ENCODE results near the gene OR6T1. TPM values are rescaled to one million over a fixed set of nuclear protein-coding genes. Genes with fewer than 3 reads are reported as not detected.

The OR6T1 gene
- not detected in 5 replicates for total RNA-seq (2022; extraction: Qiagen RNA extraction; ENCODE audit: low read depth)

GRCh38 chr11:123943738-123944137 lies at the start of gene OR6T1:
OR6T1 (minus strand) TSS chr11:123943838; CDS start chr11:123943838, 0 bp downstream.

DNA sequence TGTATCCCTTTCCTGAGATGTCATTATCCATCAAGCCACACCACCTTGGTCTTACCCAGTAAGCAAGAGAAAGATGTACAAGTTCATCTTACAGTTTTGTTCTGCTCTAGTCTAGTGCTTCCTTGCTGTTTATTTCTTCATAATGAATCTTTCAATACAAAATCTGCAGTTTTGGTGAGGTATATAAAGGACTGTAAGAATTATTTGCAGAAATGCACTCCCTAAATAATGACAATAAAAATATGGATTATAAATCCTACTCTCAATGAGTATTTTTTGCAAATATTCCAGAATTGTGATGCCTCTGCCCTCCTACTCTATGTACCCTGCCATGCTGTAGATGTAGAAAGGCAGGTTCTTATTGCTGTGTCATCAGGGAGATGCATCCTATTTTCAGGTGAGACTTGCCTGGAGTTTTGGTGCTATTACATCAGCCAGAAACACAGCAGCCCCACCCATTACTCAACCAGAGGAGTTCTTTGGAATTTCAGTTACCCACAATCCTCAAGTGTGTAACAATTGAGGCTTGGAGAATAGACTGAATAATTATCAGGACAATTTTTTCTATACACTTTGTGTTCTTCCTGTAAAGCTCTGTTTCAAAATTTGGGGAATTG lies 34.2 kb upstream of the OR6T1 start, which contains the start of gene OR10S1:
Gene OR10S1, minus strand, starts transcription at position 51 of the 617 bp plus-strand sequence. CDS start 117 bp downstream, outside the sequence.

GRCh38 chr11:123939317-123939716 lies 4.3 kb downstream of the OR6T1 start, which contains the start of gene OR4D5:
OR4D5 (plus strand) TSS chr11:123939617; CDS start chr11:123939617, 0 bp downstream.

DNA sequence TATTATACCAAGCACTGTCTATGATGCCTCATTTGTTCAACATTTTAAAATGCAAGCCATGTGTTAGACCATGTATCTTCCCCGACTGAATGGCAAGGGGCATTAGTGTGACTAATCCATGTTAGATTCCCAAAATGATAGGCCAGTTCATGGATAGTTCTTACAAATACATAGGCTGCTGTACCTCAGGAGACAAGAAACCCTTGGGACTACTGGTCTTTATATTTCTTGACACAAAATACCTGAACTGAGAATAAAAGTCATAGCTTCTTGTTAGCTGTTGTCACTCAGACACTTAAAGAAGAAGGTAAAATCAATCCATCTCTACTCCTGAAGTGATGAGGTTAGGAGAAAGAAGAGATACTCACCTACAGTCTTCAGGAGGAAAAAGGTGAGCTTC lies 41.8 kb downstream of the OR6T1 start, which contains the start of gene OR8D4:
Gene OR8D4, plus strand, starts transcription at position 301 of the 400 bp plus-strand sequence. CDS start 4,265 bp downstream, outside the sequence.

Other genes starting within 250 kb of the OR6T1 start
- 9.8 to 13.5 TPM (median 10.5 TPM) in 5 replicates for gene ZNF202, start 202.2 kb downstream of the OR6T1 start, total RNA-seq (2022; extraction: Qiagen RNA extraction; ENCODE audit: low read depth)
- not detected in 5 replicates for gene OR6X1, start 189.3 kb downstream of the OR6T1 start, total RNA-seq (2022; extraction: Qiagen RNA extraction; ENCODE audit: low read depth)
- not detected in 5 replicates for gene OR6M1, start 137.5 kb downstream of the OR6T1 start, total RNA-seq (2022; extraction: Qiagen RNA extraction; ENCODE audit: low read depth)
- gene TMEM225, start 58.2 kb downstream of the OR6T1 start, total RNA-seq (2022; extraction: Qiagen RNA extraction; ENCODE audit: low read depth) = not detected in 5 replicates
- gene OR8D4, start 41.7 kb downstream of the OR6T1 start, total RNA-seq (2022; extraction: Qiagen RNA extraction; ENCODE audit: low read depth) = not detected in 5 replicates
- gene OR4D5, start 4.2 kb downstream of the OR6T1 start, total RNA-seq (2022; extraction: Qiagen RNA extraction; ENCODE audit: low read depth) = not detected in 5 replicates
- not detected in 5 replicates for gene OR10S1, start 33.9 kb upstream of the OR6T1 start, total RNA-seq (2022; extraction: Qiagen RNA extraction; ENCODE audit: low read depth)
- not detected in 5 replicates for gene OR10G6, start 51.3 kb upstream of the OR6T1 start, total RNA-seq (2022; extraction: Qiagen RNA extraction; ENCODE audit: low read depth)
- gene OR10G4, start 69.2 kb upstream of the OR6T1 start, total RNA-seq (2022; extraction: Qiagen RNA extraction; ENCODE audit: low read depth) = not detected in 5 replicates
- not detected in 5 replicates for gene OR10G9, start 79.2 kb upstream of the OR6T1 start, total RNA-seq (2022; extraction: Qiagen RNA extraction; ENCODE audit: low read depth)
- gene OR10G8, start 83.0 kb upstream of the OR6T1 start, total RNA-seq (2022; extraction: Qiagen RNA extraction; ENCODE audit: low read depth) = not detected in 5 replicates
- gene OR10G7, start 97.5 kb upstream of the OR6T1 start, total RNA-seq (2022; extraction: Qiagen RNA extraction; ENCODE audit: low read depth) = not detected in 5 replicates
- gene VWA5A, start 171.6 kb upstream of the OR6T1 start, total RNA-seq (2022; extraction: Qiagen RNA extraction; ENCODE audit: low read depth) = 0.09 to 0.28 TPM (median 0.21 TPM) in 4 of 5 replicates, not detected in the other
- gene OR10D3, start 239.5 kb upstream of the OR6T1 start, total RNA-seq (2022; extraction: Qiagen RNA extraction; ENCODE audit: low read depth) = not detected in 5 replicates

All from A549 treated with ZK216348 at 1 μM for 4 hours (cell line).